SJCRH30 (cell line): ENCODE data around the gene VWA7. TPM values are rescaled to one million over a fixed set of nuclear protein-coding genes. Genes with fewer than 3 reads are reported as not detected.

Source experiments
- DNase-seq, 2 experiments: peaks; one replicate each; pipeline ENCODE4 v3.0.0-alpha.2; 2015 to 2020
- H3K27ac ChIP-seq: fragments of 250-450 bp; sonication (Bioruptor Pico); 2 replicates; pipeline ENCODE4 v1.5.1; 2020; ENCODE audit warnings: mild to moderate bottlenecking, moderate library complexity
- H3K27me3 ChIP-seq: fragments of 250-450 bp; sonication (Bioruptor Pico); 2 replicates; pipeline ENCODE4 v1.5.1; 2020; ENCODE audit warnings: mild to moderate bottlenecking, moderate library complexity
- H3K36me3 ChIP-seq: fragments of 250-450 bp; sonication (Bioruptor Pico); 2 replicates; pipeline ENCODE4 v1.5.1; 2020; ENCODE audit warnings: mild to moderate bottlenecking, moderate library complexity
- H3K4me1 ChIP-seq: fragments of 250-450 bp; sonication (Bioruptor Pico); 2 replicates; pipeline ENCODE4 v1.5.1; 2020; ENCODE audit warnings: mild to moderate bottlenecking, moderate library complexity
- H3K4me3 ChIP-seq: fragments of 250-450 bp; sonication (Bioruptor Pico); 2 replicates; pipeline ENCODE4 v1.5.1; 2020; ENCODE audit warnings: mild to moderate bottlenecking, moderate library complexity
- H3K9me3 ChIP-seq: fragments of 250-450 bp; sonication (Bioruptor Pico); replicated peaks from 2 replicates; pipeline ENCODE4 v1.5.1; 2020; ENCODE audit warnings: mild to moderate bottlenecking, moderate library complexity
- total RNA-seq: library from RNA; depleted of rRNA; stranded (reverse); fragments of >200 nt; shearing (Covaris generic); gene quantifications from 2 replicates; pipeline ENCODE4 v1.2.3, GENCODE V29; 2014

VWA7 gene
- total RNA-seq, 1 experiment from 2014 or later = 0.34 TPM

DNA sequence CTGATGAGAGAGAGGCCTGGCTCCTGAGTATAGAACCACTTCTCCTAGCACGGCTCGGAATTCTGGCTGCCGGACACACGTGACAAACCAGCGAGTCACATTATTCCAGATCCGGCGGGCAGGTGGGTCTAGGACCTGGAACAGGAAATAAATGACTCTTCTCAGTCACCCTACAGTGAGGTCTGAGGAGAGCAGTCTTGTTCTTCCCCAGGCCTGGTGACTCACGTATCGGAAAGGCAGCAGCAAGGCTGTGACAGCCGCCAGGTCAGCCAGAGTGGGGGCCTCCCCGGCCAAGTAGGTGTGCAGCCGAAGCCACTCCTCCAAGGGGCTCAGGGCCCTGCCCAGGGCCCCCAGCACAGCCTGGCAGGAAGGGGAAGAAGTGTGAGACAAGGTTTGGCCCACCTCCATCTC is 15.6 kb upstream of the VWA7 start:
- no peaks in the 10 kb centered on the region for H3K27me3 ChIP-seq
- H3K4me3 ChIP-seq = no peak overlapping the region
- H3K36me3 ChIP-seq = peaks cover 38% of the 10 kb centered on the region
- H3K9me3 ChIP-seq = no peaks in the 10 kb centered on the region
- no peak for DNase-seq
- H3K4me1 ChIP-seq = no peaks in the 10 kb centered on the region
- no peak overlapping the region for H3K27ac ChIP-seq

DNA sequence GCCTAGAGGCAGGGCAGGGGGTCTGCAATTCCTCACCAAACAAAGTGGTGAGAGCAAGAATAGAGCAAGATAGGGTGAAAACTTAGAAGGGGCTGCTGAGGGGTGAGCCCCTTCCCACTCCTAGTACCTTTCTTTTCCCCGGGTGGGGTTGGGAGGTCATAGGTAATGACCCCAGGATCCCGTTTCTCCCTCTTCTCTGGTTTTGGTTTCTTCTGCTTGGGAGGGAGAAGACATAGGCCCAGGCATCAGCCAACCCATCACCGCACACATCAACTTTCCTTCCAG is 14.9 kb upstream of the VWA7 start:
- Histone ChIP-seq H3K4me1 (no peaks in the 10 kb centered on the region), H3K36me3 (peaks cover 38% of the 10 kb centered on the region), H3K4me3 (no peak overlapping the region), H3K27ac (no peak overlapping the region), H3K27me3 (no peaks in the 10 kb centered on the region), H3K9me3 (no peaks in the 10 kb centered on the region)
- DNase-seq = no peak

DNA sequence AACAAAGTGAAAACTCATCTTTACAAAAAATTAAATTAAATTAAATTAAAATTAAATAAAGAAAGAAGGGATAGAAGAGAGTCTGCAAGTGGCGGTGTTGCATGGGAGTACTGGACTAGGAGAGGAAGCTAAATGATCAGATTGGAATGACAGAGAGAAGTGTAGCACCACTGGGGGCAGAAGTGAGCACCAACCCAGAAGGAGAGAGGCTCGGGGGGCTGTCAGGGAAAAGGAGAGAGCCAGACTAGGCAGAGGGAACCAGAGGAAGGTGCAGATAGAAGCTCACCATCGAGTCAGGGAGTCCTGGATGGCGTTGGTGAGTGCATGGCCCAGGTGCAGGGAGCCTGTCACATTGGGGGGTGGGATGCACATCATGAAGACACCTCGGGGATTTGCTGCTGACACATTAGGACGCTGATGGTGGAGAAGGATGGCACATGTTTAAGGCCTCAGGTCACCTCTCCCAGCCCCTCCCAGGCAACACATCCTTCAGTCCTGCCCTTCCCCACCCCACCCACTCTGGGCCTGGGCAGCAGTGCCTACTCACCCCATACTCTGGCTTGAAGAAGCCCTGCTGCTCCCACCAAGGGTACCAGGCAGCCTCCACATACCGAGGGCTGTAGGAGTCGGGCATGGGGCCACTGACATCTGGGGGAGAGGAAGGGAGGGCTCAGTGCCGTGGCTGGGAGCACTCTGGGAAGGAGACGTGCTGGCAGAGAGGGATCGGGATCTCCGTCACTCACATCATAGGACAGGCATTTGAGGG is 14.4 kb upstream of the VWA7 start:
- Histone ChIP-seq H3K27me3 (no peaks in the 10 kb centered on the region), H3K4me3 (no peak overlapping the region), H3K9me3 (no peaks in the 10 kb centered on the region), H3K4me1 (no peaks in the 10 kb centered on the region), H3K36me3 (peaks cover 38% of the 10 kb centered on the region), H3K27ac (no peak overlapping the region)
- DNase-seq = peak; percentile 52 to 70

DNA sequence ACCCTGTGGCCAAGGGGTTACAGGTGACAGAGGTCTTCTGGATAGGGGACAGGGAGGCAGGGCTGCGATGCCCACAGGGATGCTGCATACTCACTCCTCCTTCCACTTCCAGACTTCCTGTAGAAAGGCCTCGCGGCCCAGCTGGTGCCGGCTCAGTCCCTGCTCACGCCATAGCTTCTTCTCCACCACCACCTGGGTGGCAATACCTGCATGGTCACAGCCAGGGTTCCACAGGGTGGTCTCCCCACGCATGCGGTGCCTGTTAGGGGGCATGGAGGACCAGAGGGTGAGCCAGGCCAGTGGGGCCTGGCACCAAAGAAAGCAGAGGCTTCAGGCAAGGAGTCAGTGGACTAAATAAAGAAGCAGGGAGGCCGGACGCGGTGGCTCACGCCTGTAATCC is 8.3 kb upstream of the VWA7 start:
- Histone ChIP-seq H3K4me1 (no peaks in the 10 kb centered on the region), H3K36me3 (peaks cover 40% of the 10 kb centered on the region), H3K27ac (no peak overlapping the region), H3K9me3 (no peaks in the 10 kb centered on the region), H3K4me3 (no peak overlapping the region), H3K27me3 (no peaks in the 10 kb centered on the region)
- no peak for DNase-seq

DNA sequence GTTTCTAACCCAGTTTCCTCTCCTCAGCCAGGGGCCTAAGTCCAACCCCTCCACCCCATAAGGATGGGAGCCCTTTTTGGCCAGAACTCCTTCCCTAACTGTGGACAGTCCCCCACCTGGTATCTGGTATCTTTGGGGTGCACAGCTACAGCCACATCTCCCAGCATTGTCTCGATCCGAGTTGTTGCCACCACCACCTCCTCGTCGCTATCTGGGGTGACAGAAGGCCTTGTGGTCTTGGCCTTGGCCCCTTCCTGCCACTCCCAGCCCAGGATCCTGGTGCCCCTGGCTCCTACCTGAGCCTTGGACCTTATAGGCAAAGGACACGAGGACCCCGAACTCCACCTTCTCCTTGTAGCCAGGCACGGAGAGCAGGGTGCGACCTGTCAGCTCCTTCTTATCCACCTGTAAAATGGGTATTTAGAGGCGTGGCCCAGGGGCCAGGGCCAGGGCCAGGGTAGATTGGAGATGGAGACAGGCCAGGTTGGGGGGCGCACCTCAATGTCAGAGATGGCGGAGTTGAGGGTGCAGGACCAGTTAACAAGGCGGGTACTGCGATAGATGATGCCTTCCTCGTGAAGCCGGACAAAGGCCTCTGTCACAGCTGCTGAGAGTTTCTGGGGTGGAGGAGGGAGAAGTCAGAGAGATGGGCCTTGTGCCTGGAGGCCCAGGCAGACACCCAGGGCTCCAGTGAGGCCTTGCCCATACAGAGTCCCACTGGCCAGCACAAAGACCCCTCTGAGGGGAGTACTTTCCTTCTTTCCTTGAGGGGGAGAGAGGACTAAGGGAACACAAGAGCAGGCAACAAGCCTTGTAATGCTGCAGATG is 7.2 kb upstream of the VWA7 start:
- DNase-seq = no peak
- no peaks in the 10 kb centered on the region for H3K9me3 ChIP-seq
- no peaks in the 10 kb centered on the region for H3K4me1 ChIP-seq
- H3K27me3 ChIP-seq = no peaks in the 10 kb centered on the region
- no peak overlapping the region for H3K27ac ChIP-seq
- peaks cover 37% of the 10 kb centered on the region for H3K36me3 ChIP-seq
- H3K4me3 ChIP-seq = no peak overlapping the region

DNA sequence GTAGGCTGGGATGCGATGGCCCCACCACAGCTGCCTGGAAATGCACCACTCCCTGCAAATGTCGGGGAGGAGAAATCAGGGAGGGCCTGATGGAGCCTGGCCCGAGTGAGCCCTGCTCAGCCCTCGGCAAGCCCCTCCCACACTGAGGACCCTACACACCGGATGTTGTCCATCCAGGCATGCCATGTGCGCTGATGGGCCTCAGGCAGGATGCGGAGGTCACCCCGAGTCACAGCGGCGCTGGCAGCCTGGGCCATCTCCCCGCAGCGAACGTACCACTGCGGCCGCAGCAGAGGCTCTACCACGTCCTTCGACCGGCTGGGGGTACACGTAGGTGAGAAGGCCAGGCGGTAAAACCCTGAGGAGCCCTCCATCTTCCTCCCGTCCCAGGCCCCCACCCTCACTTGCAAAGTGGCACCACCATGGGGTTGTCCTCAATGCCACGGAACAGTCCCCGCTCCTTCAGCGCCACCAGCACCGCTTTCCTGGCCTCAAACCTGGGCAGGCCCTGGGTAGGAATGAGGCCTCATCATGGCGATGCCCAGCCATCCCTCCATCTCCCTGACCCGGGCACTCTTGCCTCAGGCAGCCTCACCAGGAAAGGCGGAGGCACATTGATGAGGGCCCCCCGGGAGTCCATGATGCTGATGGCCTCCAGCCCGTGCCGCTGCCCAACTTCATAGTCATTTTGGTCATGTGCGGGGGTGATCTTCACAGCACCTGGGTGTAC is 5.2 kb upstream of the VWA7 start:
- Histone ChIP-seq H3K4me3 (no peak overlapping the region), H3K27ac (no peak overlapping the region), H3K9me3 (no peaks in the 10 kb centered on the region), H3K36me3 (peaks cover 31% of the 10 kb centered on the region), H3K27me3 (no peaks in the 10 kb centered on the region), H3K4me1 (no peaks in the 10 kb centered on the region; the same call in 1 of the 2 replicates)
- DNase-seq = no peak

DNA sequence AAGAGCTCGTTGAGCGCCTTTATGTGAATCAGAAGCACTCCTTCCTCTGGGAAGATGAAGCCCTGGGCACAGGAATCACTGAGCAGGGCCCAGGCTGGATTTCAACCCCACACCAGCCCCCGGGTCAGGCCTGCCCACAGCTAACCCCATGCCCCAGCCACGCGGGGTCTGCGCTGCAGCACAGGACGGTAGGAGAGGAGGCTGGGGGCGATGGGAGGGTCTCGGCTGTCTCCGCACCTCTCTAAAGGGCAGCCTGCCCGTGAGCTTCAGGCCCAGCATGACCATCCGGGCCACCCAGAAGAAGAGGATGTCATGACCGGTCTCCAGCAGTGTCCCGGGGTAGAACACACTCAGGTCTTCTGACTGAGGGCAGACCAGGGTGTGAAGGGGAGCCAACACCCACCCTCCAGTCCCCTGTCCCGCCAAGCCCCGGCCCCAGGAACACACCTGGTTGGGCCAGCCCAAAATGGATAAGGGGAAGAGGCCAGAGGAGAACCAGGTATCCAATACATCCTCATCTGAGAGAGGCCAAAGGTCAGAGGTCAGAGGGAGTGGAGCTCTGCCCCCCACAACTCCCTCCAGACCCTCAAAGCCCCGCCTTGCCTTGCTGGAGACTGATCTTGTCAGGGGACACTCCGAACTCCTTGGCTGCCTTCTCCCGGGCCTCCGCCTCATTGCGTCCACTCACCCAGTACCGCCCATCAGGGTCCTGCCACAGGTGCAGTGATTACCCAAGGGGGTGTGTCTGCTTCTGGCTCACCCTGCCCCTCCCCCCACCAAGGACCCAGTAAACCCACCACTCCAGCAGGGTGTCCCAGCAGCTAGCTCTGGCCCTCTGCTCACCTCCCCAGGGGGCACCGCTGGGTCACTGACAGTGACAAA is 4.4 kb upstream of the VWA7 start:
- Histone ChIP-seq H3K27me3 (no peaks in the 10 kb centered on the region), H3K4me1 (peaks cover 3% of the 10 kb centered on the region; the same call in 1 of the 2 replicates), H3K4me3 (no peak overlapping the region), H3K9me3 (no peaks in the 10 kb centered on the region), H3K27ac (no peak overlapping the region), H3K36me3 (peaks cover 31% of the 10 kb centered on the region)
- DNase-seq = no peak

DNA sequence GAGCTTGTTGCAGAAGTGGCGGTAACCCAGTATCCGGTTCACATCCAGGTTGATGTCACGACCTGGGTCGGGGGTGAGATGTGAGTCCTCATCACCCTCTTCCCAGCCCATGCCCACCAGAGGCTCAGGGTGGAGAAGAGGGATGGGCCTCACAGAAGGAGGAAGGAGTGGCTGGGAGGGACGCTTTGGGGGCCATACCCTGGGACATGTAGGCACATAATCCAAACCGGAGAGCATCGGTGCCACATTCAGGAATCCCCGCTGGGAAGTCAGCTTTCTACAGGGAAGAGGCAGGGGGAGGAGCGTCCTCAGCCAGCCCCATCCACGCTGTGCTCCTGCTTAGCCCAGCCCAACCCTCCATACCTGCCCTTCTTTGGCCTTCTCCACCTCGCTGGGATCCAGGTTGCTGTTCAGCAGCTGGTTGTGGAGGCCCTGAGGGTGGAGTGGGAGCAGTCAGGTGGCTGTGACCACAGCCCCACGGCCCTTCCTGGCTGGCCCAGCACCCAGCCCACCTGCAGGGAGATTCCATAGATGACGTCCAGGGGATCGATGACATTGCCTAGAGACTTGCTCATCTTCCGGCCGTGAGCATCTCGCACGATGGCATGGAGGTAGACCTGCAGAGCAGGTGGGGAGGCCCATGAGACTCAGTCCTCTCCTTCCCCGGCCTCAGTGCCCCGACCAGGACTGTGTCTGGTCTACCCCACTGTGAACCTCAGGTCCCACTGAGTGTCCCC is 3.5 kb upstream of the VWA7 start:
- H3K27me3 ChIP-seq = no peaks in the 10 kb centered on the region
- H3K36me3 ChIP-seq = peaks cover 31% of the 10 kb centered on the region
- H3K27ac ChIP-seq = no peak overlapping the region
- H3K4me3 ChIP-seq = no peak overlapping the region
- H3K9me3 ChIP-seq = no peaks in the 10 kb centered on the region
- peaks cover 3% of the 10 kb centered on the region; the same call in 1 of the 2 replicates for H3K4me1 ChIP-seq
- no peak for DNase-seq

DNA sequence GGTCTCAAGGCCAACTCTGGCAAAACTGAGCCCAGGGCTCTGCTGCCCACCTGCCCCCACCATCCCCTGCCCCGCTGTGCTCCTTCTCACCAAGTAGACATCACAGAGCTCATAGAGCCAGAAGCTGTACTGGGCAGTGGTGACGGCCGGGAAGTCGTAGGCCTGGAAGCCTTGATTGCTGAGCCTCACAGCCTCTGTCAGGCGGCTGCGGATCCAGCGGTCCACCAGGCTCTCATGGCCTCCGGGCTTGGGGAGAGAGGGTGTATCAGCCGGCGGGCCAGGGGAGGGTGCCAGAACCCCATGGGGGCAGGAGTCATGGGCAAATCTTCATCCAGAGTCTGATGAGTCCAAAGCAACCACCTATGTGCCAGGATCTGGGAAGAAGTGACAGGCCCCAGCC is 2.8 kb upstream of the VWA7 start:
- no peak for DNase-seq
- peaks cover 30% of the 10 kb centered on the region for H3K36me3 ChIP-seq
- H3K9me3 ChIP-seq = no peaks in the 10 kb centered on the region
- H3K4me3 ChIP-seq = no peak overlapping the region
- peaks cover 3% of the 10 kb centered on the region; the same call in 1 of the 2 replicates for H3K4me1 ChIP-seq
- H3K27me3 ChIP-seq = no peaks in the 10 kb centered on the region
- H3K27ac ChIP-seq = no peak overlapping the region

DNA sequence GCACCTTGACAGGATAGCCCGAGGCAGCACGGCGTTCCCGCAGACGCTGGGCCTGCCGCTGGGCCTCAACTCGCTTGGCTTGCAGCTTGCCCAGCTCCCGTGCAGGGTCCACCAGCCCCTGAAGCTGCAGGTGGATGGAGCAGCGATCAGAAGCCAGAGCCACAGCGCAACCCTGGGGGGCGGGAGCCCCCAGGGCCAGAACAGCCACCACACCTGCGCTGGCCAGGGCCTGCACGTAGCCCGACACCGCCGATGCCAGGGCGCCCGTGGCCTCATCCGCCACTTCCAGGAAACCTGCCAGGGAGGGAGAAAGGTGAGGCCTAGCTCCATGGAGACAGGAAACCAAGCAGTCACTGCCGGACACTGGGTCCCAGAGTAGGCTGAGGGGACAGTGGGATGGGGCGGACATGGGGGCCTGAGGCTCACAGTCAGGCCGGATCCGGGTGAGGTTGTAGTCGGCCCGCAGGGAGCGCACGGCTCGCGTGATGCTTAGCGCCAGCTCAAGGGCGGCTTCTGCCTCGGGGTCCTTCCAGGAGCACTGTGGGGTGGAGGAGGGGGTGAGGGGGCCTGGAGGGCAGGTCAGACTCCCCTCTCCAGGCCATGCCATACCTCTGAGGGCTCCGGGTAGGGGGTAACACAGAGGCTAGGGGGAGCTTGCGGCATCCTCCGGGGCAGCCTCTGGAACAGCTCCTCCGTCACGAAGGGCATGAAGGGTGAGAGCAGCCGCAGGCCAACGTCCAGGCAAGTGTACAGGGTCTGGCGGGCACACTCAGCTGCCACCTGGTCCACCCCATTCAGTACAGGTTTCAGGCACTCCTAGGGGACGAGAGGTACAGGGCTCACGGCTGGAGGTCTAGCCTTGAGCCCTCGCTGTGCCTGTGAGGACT is 2.1 kb upstream of the VWA7 start:
- no peak overlapping the region for H3K27ac ChIP-seq

DNA sequence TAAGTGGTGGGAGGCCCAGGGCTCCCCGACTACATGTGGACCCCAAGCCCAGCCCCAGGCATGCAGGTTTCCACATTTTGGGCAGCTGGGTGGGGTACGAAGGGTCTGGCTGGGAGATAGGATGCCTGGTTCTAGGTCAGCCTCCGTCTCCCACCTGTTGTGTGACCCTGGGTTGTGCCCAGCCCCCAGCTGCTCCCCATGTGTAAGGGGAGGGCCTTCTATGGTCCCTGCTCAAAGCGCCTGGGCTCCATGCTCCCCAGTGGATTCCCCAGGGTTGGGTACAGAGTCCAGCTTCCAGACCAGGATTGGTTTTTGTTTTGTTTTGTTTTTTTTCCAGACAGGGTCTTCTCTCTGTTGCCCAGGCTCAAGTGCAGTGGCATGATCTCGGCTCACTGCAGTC is 1.1 kb upstream of the VWA7 start:
- no peaks in the 10 kb centered on the region for H3K27me3 ChIP-seq
- H3K9me3 ChIP-seq = no peaks in the 10 kb centered on the region
- no peak overlapping the region for H3K27ac ChIP-seq
- no peak overlapping the region for H3K4me3 ChIP-seq
- DNase-seq = no peak
- H3K4me1 ChIP-seq = peaks cover 3% of the 10 kb centered on the region; the same call in 1 of the 2 replicates
- peaks cover 22% of the 10 kb centered on the region for H3K36me3 ChIP-seq

More for the DNA sequence above, 2.1 kb upstream of the VWA7 start:
- no peaks in the 10 kb centered on the region for H3K27me3 ChIP-seq
- DNase-seq = no peak
- H3K9me3 ChIP-seq = no peaks in the 10 kb centered on the region
- H3K4me3 ChIP-seq = no peak overlapping the region
- peaks cover 3% of the 10 kb centered on the region; the same call in 1 of the 2 replicates for H3K4me1 ChIP-seq
- H3K36me3 ChIP-seq = peaks cover 26% of the 10 kb centered on the region

DNA sequence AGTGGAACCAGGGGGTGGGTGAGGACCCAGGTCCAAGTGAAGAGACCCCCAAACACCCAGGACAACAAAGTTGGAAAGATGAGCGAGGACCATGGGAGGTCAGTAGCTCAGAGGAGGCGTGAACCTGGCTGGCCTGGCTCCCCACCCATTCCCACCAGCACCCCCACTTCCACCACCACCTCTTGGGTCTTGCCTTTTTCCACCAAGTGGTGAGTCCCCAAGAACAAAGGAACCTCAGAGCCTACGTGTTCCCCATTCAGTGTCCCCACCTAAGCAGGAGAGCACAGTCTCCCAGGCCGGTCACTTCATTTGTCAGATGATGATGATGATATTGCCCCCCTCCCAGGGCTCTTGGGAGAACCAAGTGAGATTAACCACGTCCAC is 531 bp upstream of the VWA7 start:
- H3K27me3 ChIP-seq = no peaks in the 10 kb centered on the region
- H3K4me1 ChIP-seq = peaks cover 3% of the 10 kb centered on the region; the same call in 1 of the 2 replicates
- H3K36me3 ChIP-seq = peaks cover 18% of the 10 kb centered on the region
- DNase-seq = no peak
- H3K27ac ChIP-seq = no peak overlapping the region
- H3K4me3 ChIP-seq = no peak overlapping the region
- no peaks in the 10 kb centered on the region for H3K9me3 ChIP-seq

DNA sequence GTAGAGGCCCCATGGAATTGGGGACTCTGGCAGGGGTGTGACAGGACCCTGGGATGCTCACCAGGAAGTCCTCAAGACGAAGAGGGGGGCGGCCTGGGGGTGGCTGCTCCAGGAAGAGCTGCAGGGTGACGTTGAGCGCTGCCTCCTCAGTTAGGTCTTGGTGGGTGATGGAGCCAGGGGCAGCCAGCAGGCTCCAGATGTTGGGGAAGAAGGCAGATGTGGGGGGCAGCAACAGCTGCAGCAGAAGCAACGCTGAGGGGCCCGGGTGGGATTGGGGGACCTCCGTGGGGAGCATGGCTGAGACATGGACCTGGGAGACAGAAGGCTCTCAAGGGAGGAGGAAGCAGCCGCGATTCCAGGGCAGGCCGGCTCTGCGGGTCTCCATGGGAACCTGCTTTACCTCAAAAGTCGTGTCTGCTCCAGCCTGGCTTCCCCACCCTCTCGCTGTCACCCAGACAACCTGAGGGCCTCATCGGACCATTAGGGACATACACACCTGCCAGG is 591 bp downstream of the VWA7 start:
- DNase-seq = no peak
- H3K27ac ChIP-seq = no peak overlapping the region
- peaks cover 15% of the 10 kb centered on the region for H3K36me3 ChIP-seq
- H3K9me3 ChIP-seq = no peaks in the 10 kb centered on the region
- H3K4me3 ChIP-seq = no peak overlapping the region
- H3K27me3 ChIP-seq = no peaks in the 10 kb centered on the region
- H3K4me1 ChIP-seq = peaks cover 3% of the 10 kb centered on the region; the same call in 1 of the 2 replicates
